ENCODE results near the gene MYMK. TPM values are rescaled to one million over a fixed set of nuclear protein-coding genes. Genes with fewer than 3 reads are reported as not detected.

MYMK gene
- total RNA-seq, 1 experiment from 2014 or later, result not detected

- Histone ChIP-seq H3K9me3 (no peaks in the 10 kb centered on the region), H3K4me1 (peaks cover 4% of the 10 kb centered on the region), H3K27me3 (replicated peaks; ENCODE audit: control insufficient read depth, insufficient read depth, low read length) (no peaks in the 10 kb centered on the region), H3K36me3 (ENCODE audit: control insufficient read depth, insufficient read depth, low read length) (no peaks in the 10 kb centered on the region), H3K4me3 (ENCODE audit: low read depth, low read length) (no peak overlapping the region)
- no peaks in the 10 kb centered on the region for H3K9me3 Mint-ChIP-seq (ENCODE audit: unreplicated experiment)
- H3K4me3 Mint-ChIP-seq (ENCODE audit: unreplicated experiment), result no peak overlapping the region
- intact Hi-C loops (cut with micrococcal nuclease; ENCODE audit: unreplicated experiment), result no loop called here
- DNase-seq, result no peak
- H3K27ac Mint-ChIP-seq (ENCODE audit: unreplicated experiment), result peak overlapping the region; percentile 20
- H3K27me3 Mint-ChIP-seq (ENCODE audit: insufficient read depth, unreplicated experiment), result no peaks in the 10 kb centered on the region
- TF ChIP-seq CTCF (IDR thresholded peaks at IDR 0.05; ENCODE audit: insufficient read depth in 1 of 2, low read depth in 1 of 2, low read length in 1 of 2, severe bottlenecking in 1 of 2, unreplicated experiment in 1 of 2), result no peak
- H3K4me1 Mint-ChIP-seq (ENCODE audit: low read depth, unreplicated experiment), result peaks cover 6% of the 10 kb centered on the region
- CTCF ChIA-PET, result no interaction called here
- no peaks in the 10 kb centered on the region for H3K36me3 Mint-ChIP-seq (ENCODE audit: insufficient read depth, unreplicated experiment)
- POLR2A ChIA-PET, result no interaction called here
- BruUV-seq (replicated peaks), result no TSS peak
Observed at GRCh38 chr9:133525677-133526076, 918 bp upstream of the MYMK start.

- Histone ChIP-seq H3K4me3 (ENCODE audit: low read depth, low read length) (no peak overlapping the region), H3K27me3 (replicated peaks; ENCODE audit: control insufficient read depth, insufficient read depth, low read length) (no peaks in the 10 kb centered on the region), H3K36me3 (ENCODE audit: control insufficient read depth, insufficient read depth, low read length) (no peaks in the 10 kb centered on the region), H3K9me3 (no peaks in the 10 kb centered on the region), H3K4me1 (peaks cover 4% of the 10 kb centered on the region)
- CTCF ChIA-PET, result no interaction called here
- no peaks in the 10 kb centered on the region for H3K27me3 Mint-ChIP-seq (ENCODE audit: insufficient read depth, unreplicated experiment)
- POLR2A ChIA-PET, result no interaction called here
- H3K27ac Mint-ChIP-seq (ENCODE audit: unreplicated experiment), result no peak overlapping the region
- BruUV-seq (replicated peaks), result no TSS peak
- peaks cover 6% of the 10 kb centered on the region for H3K4me1 Mint-ChIP-seq (ENCODE audit: low read depth, unreplicated experiment)
- intact Hi-C loops (cut with micrococcal nuclease; ENCODE audit: unreplicated experiment), result no loop called here
- TF ChIP-seq CTCF (IDR thresholded peaks at IDR 0.05; ENCODE audit: insufficient read depth in 1 of 2, low read depth in 1 of 2, low read length in 1 of 2, severe bottlenecking in 1 of 2, unreplicated experiment in 1 of 2), result no peak
- no peak for DNase-seq
- H3K4me3 Mint-ChIP-seq (ENCODE audit: unreplicated experiment), result no peak overlapping the region
- H3K36me3 Mint-ChIP-seq (ENCODE audit: insufficient read depth, unreplicated experiment), result no peaks in the 10 kb centered on the region
- no peaks in the 10 kb centered on the region for H3K9me3 Mint-ChIP-seq (ENCODE audit: unreplicated experiment)
Observed at GRCh38 chr9:133524146-133524545, 613 bp downstream of the MYMK start.

- BruUV-seq (replicated peaks), result no TSS peak
- Histone ChIP-seq H3K27me3 (replicated peaks; ENCODE audit: control insufficient read depth, insufficient read depth, low read length) (no peaks in the 10 kb centered on the region), H3K4me1 (peaks cover 4% of the 10 kb centered on the region; the same call in 1 of the 2 replicates), H3K4me3 (ENCODE audit: low read depth, low read length) (no peak overlapping the region), H3K36me3 (ENCODE audit: control insufficient read depth, insufficient read depth, low read length) (no peaks in the 10 kb centered on the region), H3K9me3 (no peaks in the 10 kb centered on the region)
- H3K4me3 Mint-ChIP-seq (ENCODE audit: unreplicated experiment), result no peak overlapping the region
- ChIA-PET POLR2A (no interaction called here), CTCF (no interaction called here)
- intact Hi-C loops (cut with micrococcal nuclease; ENCODE audit: unreplicated experiment), result no loop called here
- no peak for DNase-seq
- no peaks in the 10 kb centered on the region for H3K9me3 Mint-ChIP-seq (ENCODE audit: unreplicated experiment)
- TF ChIP-seq CTCF (IDR thresholded peaks at IDR 0.05; ENCODE audit: insufficient read depth in 1 of 2, low read depth in 1 of 2, low read length in 1 of 2, severe bottlenecking in 1 of 2, unreplicated experiment in 1 of 2), result no peak
- no peaks in the 10 kb centered on the region for H3K36me3 Mint-ChIP-seq (ENCODE audit: insufficient read depth, unreplicated experiment)
- H3K27ac Mint-ChIP-seq (ENCODE audit: unreplicated experiment), result no peak overlapping the region
- H3K27me3 Mint-ChIP-seq (ENCODE audit: insufficient read depth, unreplicated experiment), result no peaks in the 10 kb centered on the region
- H3K4me1 Mint-ChIP-seq (ENCODE audit: low read depth, unreplicated experiment), result peaks cover 6% of the 10 kb centered on the region
Observed at GRCh38 chr9:133523106-133523505, 1.7 kb downstream of the MYMK start.
